NCI-H2171 (cell line): ENCODE results near the gene FYN.
A peak's percentile ranks its signal among the peaks of the same experiment; 100 is the strongest.
"Not testable (repeated sequence)": the region's sequence is repeated elsewhere in the genome, so short reads cannot be mapped to it uniquely, and the experiment has no call there.

Experiments
- DNase-seq: peaks from one replicate; lab custom pipeline; 2025; lab: John Stamatoyannopoulos, UW

Gene FYN

DNA sequence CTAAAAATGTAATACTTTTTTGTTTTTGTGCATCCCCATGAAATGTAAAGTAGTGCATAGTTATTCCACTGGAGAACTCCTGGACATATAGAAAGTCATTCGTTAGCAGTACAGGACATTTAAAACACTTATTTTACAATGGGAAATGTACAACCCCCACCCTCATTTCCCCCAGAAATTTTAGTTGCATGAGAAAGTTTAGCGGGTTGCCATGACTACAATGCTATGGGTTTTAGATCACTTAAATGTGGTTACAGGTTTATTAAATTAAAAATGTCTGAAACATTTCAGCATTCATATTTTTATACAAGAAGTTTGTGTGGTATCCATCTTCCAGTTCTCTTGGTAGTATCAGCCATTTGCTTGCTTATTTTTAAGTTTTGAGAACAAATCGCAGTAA, 212.7 kb downstream of the FYN start:
- DNase-seq: no peak

- DNase-seq: no peak
These were observed 214.6 kb downstream of the FYN start for GRCh38 chr6:111658462-111659154.

- no peak for DNase-seq
These were observed 216.1 kb downstream of the FYN start for GRCh38 chr6:111657146-111657545.

DNA sequence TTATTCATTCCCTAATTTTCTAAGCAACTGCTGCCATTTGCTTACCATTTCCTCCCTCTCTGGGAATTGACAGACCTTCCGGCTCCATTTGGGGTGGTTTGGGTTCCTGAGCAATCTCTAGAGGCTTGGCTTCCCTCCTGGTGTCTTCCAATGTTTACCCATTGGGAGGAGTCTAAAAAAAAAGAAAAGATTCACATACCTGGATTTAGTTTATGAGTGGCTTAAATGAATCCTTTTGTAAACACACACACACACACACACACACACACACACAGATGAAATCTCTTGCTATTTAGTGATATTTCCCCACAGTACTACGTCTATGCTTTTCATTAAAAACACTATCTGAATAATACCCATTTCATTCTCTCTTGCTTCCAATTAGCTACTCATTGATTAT, 219.3 kb downstream of the FYN start:
- DNase-seq: peak; percentile 81

DNA sequence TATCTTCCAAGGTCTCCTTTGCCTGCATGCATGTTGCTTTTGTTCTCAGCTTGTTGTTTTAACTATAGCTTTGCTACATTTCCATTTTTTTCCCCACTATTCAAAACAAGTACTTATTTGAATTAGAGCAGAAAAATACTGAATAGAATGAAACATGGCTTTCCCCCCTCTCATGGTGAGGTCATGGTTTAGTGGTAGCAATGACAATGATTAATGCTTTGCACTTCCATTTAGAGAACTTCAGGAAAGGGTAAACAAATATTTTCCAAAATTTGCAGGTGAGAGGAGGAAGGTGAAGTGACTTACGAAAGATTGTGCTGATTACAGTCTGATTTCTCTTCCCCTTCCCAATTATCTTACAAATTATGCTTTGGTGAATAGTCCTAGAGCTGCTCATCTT, 219.8 kb downstream of the FYN start:
- no peak for DNase-seq

GRCh38 chr6:111652156-111652555, 221.1 kb downstream of the FYN start:
- no peak for DNase-seq

GRCh38 chr6:111651185-111652034, 221.8 kb downstream of the FYN start:
- DNase-seq: peak; percentile 23

DNA sequence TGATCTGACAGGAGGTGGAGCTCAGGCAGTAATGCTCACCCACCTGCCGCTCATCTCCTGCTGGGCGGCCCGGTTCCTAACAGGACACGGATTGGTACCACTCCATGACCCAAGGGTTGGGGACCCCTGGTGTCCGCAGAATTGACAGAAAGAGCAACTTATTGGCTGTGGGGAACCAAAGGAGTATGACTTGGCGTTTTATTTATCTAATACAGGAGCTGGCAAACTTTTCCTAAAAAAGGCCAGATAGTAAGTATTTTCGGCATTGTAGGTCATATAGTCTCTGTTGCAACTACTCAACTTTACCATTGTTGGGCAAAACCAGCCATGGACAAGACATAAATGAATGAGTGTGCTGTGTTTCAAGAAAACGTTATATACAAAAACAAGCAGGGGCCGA, 223.2 kb downstream of the FYN start:
- no peak for DNase-seq

DNA sequence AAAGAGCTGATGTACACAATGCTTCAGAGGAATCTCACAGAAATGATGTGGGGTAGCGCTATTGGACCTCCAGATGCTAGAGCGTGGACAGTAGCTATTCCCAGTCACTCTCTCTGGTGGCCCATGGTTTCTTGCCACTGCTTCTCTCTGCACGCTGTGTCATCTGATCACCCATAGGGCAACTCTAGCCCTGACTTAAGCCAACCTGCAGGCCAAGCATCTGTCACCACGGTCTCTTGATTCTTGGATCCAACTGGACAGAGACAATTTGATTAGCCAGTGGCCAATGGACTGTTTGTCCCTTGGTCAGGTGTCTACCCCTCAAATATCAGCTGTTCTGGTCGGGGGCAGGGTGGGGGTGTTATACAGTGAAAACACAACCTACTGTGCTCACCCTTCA, 225.2 kb downstream of the FYN start:
- DNase-seq: no peak

DNA sequence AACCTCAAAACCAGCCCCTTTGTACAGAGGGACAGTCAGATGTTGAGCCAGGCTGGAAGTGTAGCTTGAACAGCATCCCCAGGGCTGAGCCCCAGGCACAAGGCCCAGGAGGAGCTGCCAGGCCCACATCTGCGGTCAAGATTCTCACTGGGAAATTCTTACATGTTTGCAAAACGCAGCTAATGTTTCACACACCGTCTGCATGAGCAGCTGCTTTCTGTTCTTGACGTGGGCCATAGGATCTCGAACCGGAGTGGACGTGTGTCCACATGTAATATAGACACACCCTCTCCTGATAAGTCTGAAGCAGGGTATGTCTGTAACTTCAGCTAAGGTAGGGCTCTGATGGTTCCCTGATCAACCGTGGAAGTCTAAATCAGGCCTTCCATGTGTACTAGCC, 226.3 kb downstream of the FYN start:
- no peak for DNase-seq

GRCh38 chr6:111646034-111646433, 227.2 kb downstream of the FYN start:
- no peak for DNase-seq

DNA sequence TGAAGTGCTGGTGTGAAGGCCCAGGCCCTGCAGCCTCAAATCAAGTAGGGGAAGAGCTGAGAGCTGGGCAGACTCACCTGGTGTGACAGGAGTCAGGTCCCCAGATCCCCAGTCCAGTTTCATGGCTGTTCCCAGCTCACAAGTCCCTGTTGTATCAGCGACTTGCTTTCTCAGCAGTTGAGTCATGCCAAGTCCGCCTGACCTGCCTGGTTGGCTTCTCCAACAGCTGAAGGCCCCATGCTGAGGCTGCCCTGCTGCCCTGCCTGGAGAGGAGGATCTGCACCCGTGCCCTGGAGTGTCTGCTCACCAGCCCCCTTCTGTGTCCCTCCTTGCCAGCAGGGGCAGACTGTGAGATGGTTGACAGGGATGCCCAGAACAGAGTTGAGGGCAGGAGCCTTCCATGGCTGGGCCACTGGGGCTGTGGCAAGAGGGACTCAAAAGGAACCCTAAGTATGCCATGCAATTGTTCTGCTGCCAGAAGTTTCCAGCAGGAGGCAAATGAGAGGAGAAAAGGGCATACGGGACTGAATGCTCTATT, 228.3 kb downstream of the FYN start:
- DNase-seq: no peak

DNA sequence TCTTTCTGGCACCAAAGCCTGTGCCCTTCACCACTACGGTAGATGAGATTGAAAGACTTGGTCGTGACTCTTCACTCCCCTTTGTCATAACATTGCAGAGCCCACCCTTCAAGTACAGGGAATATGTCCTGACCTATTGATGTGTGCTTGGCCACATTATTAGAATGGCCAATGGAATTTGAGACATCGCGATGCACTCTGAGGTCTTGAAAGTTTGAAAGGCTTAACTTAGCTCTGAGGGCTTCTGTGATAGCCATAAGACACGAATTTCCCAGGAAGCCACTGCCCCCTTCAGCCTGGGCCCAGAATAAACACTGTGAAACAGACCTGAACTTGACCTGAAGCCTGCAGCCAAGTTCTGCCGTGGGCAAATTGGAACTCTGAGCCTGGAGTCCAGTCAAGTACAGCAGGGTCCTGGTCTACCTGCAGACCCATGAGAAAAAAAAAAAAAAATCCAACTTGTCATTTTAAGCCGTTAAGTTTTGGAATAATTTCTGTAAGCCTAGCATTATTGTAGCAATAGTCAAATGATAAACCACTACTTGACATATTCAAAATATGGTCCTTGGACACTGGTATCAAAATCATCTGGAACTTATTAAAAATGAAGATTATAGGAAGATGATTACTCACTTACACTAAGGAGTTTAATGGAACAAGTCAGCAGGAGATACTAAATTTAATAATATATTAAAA, 230.6 kb downstream of the FYN start:
- no peak for DNase-seq

- no peak for DNase-seq
These were observed 234.0 kb downstream of the FYN start for GRCh38 chr6:111639266-111639665.

- not testable (repeated sequence) for DNase-seq
These were observed 238.3 kb downstream of the FYN start for GRCh38 chr6:111634981-111635380.

DNA sequence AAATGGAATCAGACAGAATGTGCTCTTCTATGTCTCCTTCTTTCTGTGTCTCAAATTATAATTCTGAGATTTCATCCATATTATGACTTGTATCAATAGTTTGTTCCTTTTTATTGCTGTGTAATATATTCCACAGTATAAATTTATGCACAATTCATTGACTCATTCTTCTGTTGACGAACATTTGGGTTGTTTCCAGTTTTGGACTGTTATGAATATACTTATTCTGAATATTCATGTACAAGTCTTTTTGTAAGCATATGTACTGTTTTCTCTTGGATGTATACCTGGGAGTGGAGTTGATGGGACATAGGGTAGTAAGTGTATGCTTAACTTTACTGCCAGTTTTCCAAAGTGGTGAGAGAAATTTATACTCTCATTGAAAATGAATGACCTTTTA, 239.4 kb downstream of the FYN start:
- no peak for DNase-seq

- no peak for DNase-seq
These were observed 240.6 kb downstream of the FYN start for GRCh38 chr6:111632468-111633247.

- no peak for DNase-seq
These were observed 241.3 kb downstream of the FYN start for GRCh38 chr6:111631903-111632460.

DNA sequence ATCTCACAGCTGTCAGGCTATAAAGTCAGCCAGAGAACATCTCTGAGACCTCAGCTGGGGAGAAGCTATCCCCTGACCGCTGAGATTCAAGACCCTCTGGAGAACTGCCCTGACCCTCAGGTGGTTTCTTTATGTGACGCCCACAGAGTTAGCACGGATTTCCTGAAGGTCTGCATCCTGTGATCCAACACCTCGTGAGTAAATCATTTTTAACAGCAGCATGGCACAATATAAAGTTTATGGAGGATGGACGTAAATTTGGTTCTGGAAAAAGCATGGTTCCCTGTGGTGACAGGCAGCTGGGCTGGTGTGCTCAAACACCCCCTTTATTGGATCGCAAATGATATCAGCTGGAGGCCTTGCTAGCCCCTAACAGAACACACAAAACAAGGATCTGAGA, 242.2 kb downstream of the FYN start:
- no peak for DNase-seq

DNA sequence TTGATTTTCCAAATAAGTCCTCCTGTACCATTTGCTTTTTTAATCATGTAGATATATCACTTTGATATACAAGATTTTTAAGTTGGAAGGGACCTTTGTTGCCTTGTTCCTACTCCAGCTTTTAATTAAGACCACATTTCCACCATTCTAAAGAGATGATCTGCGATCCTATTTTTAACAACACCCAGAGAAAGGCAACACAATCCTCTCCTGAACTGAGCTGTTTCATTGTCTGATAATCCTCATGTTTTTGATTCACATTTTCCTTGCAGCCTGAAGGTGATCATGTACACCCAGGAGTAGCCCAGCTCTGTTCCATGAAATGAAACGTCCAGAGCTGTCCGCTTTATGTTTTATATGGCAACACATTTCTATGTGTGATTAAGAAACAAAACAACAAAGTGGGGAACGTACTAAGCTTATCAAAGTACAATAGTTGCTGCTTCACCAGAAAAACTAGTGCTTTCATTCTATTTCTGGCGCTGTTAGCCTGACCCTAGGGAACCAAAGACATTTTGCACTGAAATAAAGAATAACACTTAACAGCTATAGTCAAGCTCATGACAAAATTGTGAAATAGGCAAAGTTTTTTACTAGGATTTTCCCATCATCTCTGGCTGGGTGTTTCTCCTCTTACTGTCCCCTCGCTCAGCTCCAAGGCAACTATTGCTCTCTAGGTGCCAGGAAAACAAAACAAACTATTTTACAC, 245.0 kb downstream of the FYN start:
- DNase-seq: no peak

GRCh38 chr6:111626441-111626840, 246.8 kb downstream of the FYN start:
- DNase-seq: peak; percentile 44
